Type B pancreatic cell (in vitro differentiated cells): Measurements from ENCODE around the gene DNMT3B. TPM values are rescaled to one million over a fixed set of nuclear protein-coding genes. Genes with fewer than 3 reads are reported as not detected.

Experiments
- DNase-seq: peaks from one replicate; pipeline ENCODE4 v3.0.0; 2021; ENCODE audit warnings: mixed read lengths; ENCODE audit not compliant: unreplicated experiment; ENCODE audit errors: extremely low spot score
- H3K27ac Mint-ChIP-seq: 2 replicates; pipeline ENCODE4 v1.8.0; 2021; ENCODE audit warnings: mild to moderate bottlenecking, mixed read lengths
- H3K27me3 Mint-ChIP-seq: 2 replicates; pipeline ENCODE4 v1.8.0; 2021; ENCODE audit warnings: mixed read lengths
- H3K36me3 Mint-ChIP-seq: 2 replicates; pipeline ENCODE4 v1.8.0; 2021; ENCODE audit warnings: mixed read lengths
- H3K4me1 Mint-ChIP-seq: one replicate; pipeline ENCODE4 v1.8.0; 2021; ENCODE audit warnings: mixed read lengths; ENCODE audit not compliant: unreplicated experiment
- H3K4me3 Mint-ChIP-seq: 2 replicates; pipeline ENCODE4 v1.8.0; 2021; ENCODE audit warnings: mild to moderate bottlenecking, mixed read lengths
- H3K9me3 Mint-ChIP-seq: 2 replicates; pipeline ENCODE4 v1.8.0; 2021; ENCODE audit warnings: mixed read lengths
- CTCF ChIP-seq: fragments of 200-600 bp; sonication (generic); conservative IDR thresholded peaks from 2 replicates; pipeline ENCODE4 v1.5.0; 2021; ENCODE audit warnings: antibody characterized with exemption, mild to moderate bottlenecking
- total RNA-seq: library from RNA; stranded (reverse); gene quantifications from 2 replicates; pipeline ENCODE4 v1.2.1, GENCODE V29; 2021; ENCODE audit warnings: low replicate concordance

The DNMT3B gene
- total RNA-seq, 1 donor from 2014 or later, result 19.7 TPM

GRCh38 chr20:32777177-32777956, 15.2 kb downstream of the DNMT3B start:
- no peak for DNase-seq
- TF ChIP-seq CTCF, result no peak
- Mint-ChIP-seq H3K36me3 (no peaks in the 10 kb centered on the region), H3K27me3 (no peaks in the 10 kb centered on the region), H3K4me1 (peaks cover 34% of the 10 kb centered on the region), H3K9me3 (no peaks in the 10 kb centered on the region), H3K27ac (peak overlapping the region; percentile 1), H3K4me3 (no peak overlapping the region)

GRCh38 chr20:32779500-32780211, 17.5 kb downstream of the DNMT3B start:
- DNase-seq, result no peak
- no peaks in the 10 kb centered on the region for H3K36me3 Mint-ChIP-seq
- H3K9me3 Mint-ChIP-seq, result no peaks in the 10 kb centered on the region
- H3K27me3 Mint-ChIP-seq, result no peaks in the 10 kb centered on the region
- H3K27ac Mint-ChIP-seq, result no peak overlapping the region
- TF ChIP-seq CTCF, result peak; percentile 41
- no peak overlapping the region for H3K4me3 Mint-ChIP-seq
- peaks cover 30% of the 10 kb centered on the region for H3K4me1 Mint-ChIP-seq

DNA sequence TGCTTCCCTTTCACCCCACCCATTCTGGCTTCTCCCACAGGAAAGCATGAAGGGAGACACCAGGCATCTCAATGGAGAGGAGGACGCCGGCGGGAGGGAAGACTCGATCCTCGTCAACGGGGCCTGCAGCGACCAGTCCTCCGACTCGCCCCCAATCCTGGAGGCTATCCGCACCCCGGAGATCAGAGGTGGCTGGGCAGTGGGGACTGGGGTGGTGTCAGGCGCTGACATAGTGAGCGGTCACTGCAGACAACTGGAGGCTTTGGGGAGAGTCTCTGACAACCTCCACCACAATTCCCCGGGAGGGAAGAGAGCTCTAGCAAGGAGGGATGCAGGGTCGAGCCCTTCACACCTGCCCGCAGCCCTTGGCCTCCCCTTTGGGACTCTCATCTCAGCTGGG, 18.1 kb downstream of the DNMT3B start:
- Mint-ChIP-seq H3K9me3 (no peaks in the 10 kb centered on the region), H3K4me1 (peaks cover 28% of the 10 kb centered on the region), H3K27ac (no peak overlapping the region), H3K36me3 (no peaks in the 10 kb centered on the region), H3K4me3 (no peak overlapping the region), H3K27me3 (no peaks in the 10 kb centered on the region)
- DNase-seq, result no peak
- TF ChIP-seq CTCF, result no peak

DNA sequence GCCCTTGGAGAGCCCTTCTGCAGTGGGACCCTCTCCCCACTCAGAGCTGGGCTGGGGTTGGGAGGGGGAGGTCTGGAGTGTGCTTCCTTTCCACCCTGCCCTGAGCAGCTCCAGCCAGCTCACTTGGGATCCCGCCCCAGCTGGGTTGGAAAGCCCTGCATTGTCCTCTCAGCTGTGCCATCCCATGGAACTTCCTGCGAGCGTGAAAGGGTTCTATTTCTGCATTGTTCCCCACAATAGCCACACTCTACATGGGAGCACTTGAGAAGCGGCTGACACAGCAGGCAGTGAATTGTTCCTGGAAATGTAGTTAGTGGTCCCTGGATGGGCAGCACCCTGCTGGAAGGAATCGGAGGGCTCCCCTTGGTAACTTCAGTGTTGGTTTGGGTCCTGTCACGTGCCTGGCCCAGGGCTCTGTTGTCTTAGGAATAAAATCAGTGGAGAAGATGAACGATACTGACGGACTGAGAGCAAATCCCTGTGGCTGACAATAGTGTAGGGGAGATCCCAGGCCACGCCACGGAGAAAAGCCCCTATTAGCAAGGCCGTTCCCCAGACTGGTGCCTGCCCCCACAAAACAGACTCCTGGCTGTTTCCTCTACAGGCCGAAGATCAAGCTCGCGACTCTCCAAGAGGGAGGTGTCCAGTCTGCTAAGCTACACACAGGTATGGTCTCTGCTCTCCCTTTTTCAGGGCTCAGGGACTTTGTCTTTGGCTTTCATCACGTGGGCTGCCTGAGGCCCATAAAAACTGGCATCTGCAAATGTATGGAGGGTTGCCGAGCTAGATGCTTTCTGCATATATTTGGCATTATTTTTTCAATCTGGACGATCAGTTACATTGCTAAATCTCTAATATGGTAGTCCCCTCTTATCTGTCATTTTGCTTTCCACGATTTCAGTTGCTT, 18.8 kb downstream of the DNMT3B start:
- H3K36me3 Mint-ChIP-seq, result no peaks in the 10 kb centered on the region
- peaks cover 22% of the 10 kb centered on the region for H3K4me1 Mint-ChIP-seq
- H3K9me3 Mint-ChIP-seq, result no peaks in the 10 kb centered on the region
- DNase-seq, result no peak
- no peak for TF ChIP-seq CTCF
- H3K4me3 Mint-ChIP-seq, result no peak overlapping the region
- H3K27ac Mint-ChIP-seq, result no peak overlapping the region
- H3K27me3 Mint-ChIP-seq, result no peaks in the 10 kb centered on the region

GRCh38 chr20:32784369-32785080, 22.3 kb downstream of the DNMT3B start:
- H3K27ac Mint-ChIP-seq, result no peak overlapping the region
- DNase-seq, result no peak
- no peaks in the 10 kb centered on the region for H3K9me3 Mint-ChIP-seq
- TF ChIP-seq CTCF, result no peak
- H3K27me3 Mint-ChIP-seq, result no peaks in the 10 kb centered on the region
- H3K4me1 Mint-ChIP-seq, result peaks cover 4% of the 10 kb centered on the region
- no peak overlapping the region for H3K4me3 Mint-ChIP-seq
- H3K36me3 Mint-ChIP-seq, result peaks cover 7% of the 10 kb centered on the region
